Karpas-422 (cell line): ENCODE results near the gene HRC. TPM values are rescaled to one million over a fixed set of nuclear protein-coding genes. Genes with fewer than 3 reads are reported as not detected.
A peak's percentile ranks its signal among the peaks of the same experiment; 100 is the strongest.
"Not testable (repeated sequence)": the region's sequence is repeated elsewhere in the genome, so short reads cannot be mapped to it uniquely, and the experiment has no call there.

Experiments used
- DNase-seq: peaks from one replicate; pipeline ENCODE4 v3.0.0-alpha.2; 2015
- H2AFZ ChIP-seq: fragments of 200-600 bp; sonication (generic); 2 replicates; pipeline ENCODE4 v1.6.1; 2014; ENCODE audit warnings: antibody characterized with exemption, low read length, mixed read lengths
- H3K27ac ChIP-seq: fragments of 200-600 bp; sonication (generic); 2 replicates; pipeline ENCODE4 v1.5.1; 2014; ENCODE audit warnings: mild to moderate bottlenecking, low read length, moderate library complexity
- H3K27me3 ChIP-seq: fragments of 200-600 bp; sonication (generic); 2 replicates; pipeline ENCODE4 v1.6.1; 2014; ENCODE audit warnings: low read length, mixed read lengths
- H3K36me3 ChIP-seq: fragments of 200-600 bp; sonication (generic); 2 replicates; pipeline ENCODE4 v1.6.1; 2014; ENCODE audit warnings: low read length, mixed read lengths; ENCODE audit not compliant: insufficient read depth
- H3K4me1 ChIP-seq: fragments of 200-600 bp; sonication (generic); 2 replicates; pipeline ENCODE4 v1.6.1; 2014; ENCODE audit warnings: mild to moderate bottlenecking, low read length, mixed read lengths
- H3K4me2 ChIP-seq: fragments of 200-600 bp; sonication (generic); 2 replicates; pipeline ENCODE4 v1.6.1; 2014; ENCODE audit warnings: low read length, low read depth, mild to moderate bottlenecking; ENCODE audit not compliant: poor library complexity, severe bottlenecking
- H3K4me3 ChIP-seq: fragments of 200-600 bp; sonication (generic); 2 replicates; pipeline ENCODE4 v1.5.1; 2014; ENCODE audit warnings: mild to moderate bottlenecking, antibody characterized with exemption, low read length, mixed read lengths
- H3K79me2 ChIP-seq: fragments of 200-600 bp; sonication (generic); 2 replicates; pipeline ENCODE4 v1.6.1; 2014; ENCODE audit warnings: mild to moderate bottlenecking, low read length, mixed read lengths
- H3K9ac ChIP-seq: fragments of 200-600 bp; sonication (generic); 2 replicates; pipeline ENCODE4 v1.6.0; 2014; ENCODE audit warnings: low read length
- H3K9me2 ChIP-seq: fragments of 200-600 bp; sonication (generic), shearing (Covaris generic); replicated peaks from 2 replicates; pipeline ENCODE4 v1.6.0; 2014; ENCODE audit warnings: mild to moderate bottlenecking, low read length, moderate library complexity; ENCODE audit not compliant: insufficient read depth
- H3K9me3 ChIP-seq: fragments of 300-700, 200-600 bp; sonication (generic); 2 replicates; pipeline ENCODE4 v1.6.1; 2014; ENCODE audit warnings: low read length, mixed read lengths
- H4K20me1 ChIP-seq: fragments of 200-600 bp; sonication (generic); 2 replicates; pipeline ENCODE4 v1.6.1; 2014; ENCODE audit warnings: mild to moderate bottlenecking, antibody characterized with exemption, low read length, low read depth; ENCODE audit not compliant: insufficient read depth
- total RNA-seq: library from RNA; depleted of rRNA; stranded (reverse); fragments of >200 nt; shearing (Covaris generic); gene quantifications from 2 replicates; pipeline ENCODE4 v1.2.3, GENCODE V29; 2014; ENCODE audit warnings: low replicate concordance

Gene HRC
- total RNA-seq, 1 experiment from 2014 or later: not detected

GRCh38 chr19:49148784-49149651 lies 6.2 kb downstream of the HRC start:
- no peak overlapping the region for H2AFZ ChIP-seq
- DNase-seq: peak; percentile 89
- H3K4me3 ChIP-seq: no peak overlapping the region
- no peaks in the 10 kb centered on the region for H3K27me3 ChIP-seq
- H3K27ac ChIP-seq: no peak overlapping the region
- no peak overlapping the region for H3K4me2 ChIP-seq
- H4K20me1 ChIP-seq: no peaks in the 10 kb centered on the region
- H3K36me3 ChIP-seq: no peaks in the 10 kb centered on the region
- peaks cover 23% of the 10 kb centered on the region for H3K4me1 ChIP-seq
- no peaks in the 10 kb centered on the region for H3K79me2 ChIP-seq
- no peaks in the 10 kb centered on the region for H3K9me3 ChIP-seq
- no peak overlapping the region for H3K9ac ChIP-seq
- no peaks in the 10 kb centered on the region for H3K9me2 ChIP-seq

DNA sequence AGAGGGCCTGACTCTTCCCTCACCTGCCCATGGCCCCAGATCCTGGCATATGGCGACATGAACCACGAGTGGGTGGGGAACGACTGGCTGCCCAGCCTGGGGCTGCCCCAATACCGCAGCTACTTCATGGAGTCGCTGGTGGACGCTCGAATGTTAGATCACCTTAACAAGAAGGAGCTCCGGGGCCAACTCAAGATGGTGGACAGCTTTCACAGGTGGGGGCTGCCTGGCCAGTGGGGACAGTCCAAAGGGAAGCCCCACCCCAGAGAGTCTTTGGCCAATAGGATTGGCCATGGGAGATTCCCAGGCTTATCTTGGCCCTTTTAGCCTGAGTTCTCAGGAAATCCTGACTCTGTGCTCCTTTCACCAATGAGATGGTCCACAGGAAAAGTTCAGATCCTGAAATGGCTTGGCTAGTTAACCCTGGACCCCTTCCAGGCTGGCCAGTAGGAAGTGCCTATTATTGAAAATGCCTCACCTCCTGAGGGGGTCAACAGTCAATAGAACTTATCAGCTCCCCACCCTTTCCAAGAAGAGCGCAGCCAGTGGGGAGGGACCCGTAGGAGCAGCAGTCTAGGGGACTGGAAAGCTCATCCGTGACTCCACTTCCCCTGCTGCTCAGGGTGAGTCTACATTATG lies 7.0 kb downstream of the HRC start:
- no peaks in the 10 kb centered on the region for H3K27me3 ChIP-seq
- no peak overlapping the region for H3K4me3 ChIP-seq
- H3K9ac ChIP-seq: no peak overlapping the region

DNA sequence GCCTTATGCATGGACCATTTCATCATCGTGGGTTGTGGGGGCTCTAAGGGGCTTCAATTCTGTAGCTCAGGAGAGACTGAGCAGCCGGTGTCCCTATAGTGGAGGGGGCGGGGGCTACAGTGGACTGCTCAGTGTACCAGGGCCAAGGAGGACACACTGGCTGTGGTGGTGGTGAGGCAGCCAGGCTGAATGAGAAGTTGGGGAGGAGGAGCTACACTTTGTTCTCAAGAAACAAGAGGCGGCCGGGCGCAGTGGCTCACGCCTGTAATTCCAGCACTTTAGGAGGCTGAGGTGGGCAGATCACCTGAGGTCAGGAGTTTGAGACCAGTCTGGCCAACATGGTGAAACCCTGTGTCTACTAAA lies 8.8 kb downstream of the HRC start:
- H3K9ac ChIP-seq: peak overlapping the region; percentile 50
- H3K9me3 ChIP-seq, H3K9me2 ChIP-seq, H3K36me3 ChIP-seq, DNase-seq, H3K27ac ChIP-seq, H4K20me1 ChIP-seq, H3K27me3 ChIP-seq, H3K79me2 ChIP-seq: not testable (repeated sequence)
- H3K4me3 ChIP-seq: peak overlapping the region; percentile 62; the same call in 1 of the 2 replicates
- H2AFZ ChIP-seq: peak overlapping the region; percentile 84; the same call in 1 of the 2 replicates
- H3K4me2 ChIP-seq: peak overlapping the region; percentile 61
- peaks cover 30% of the 10 kb centered on the region for H3K4me1 ChIP-seq

More for the DNA sequence above, 7.0 kb downstream of the HRC start:
- DNase-seq: no peak
- H3K27ac ChIP-seq: no peak overlapping the region
- no peaks in the 10 kb centered on the region for H4K20me1 ChIP-seq
- H3K79me2 ChIP-seq: no peaks in the 10 kb centered on the region
- peaks cover 24% of the 10 kb centered on the region for H3K4me1 ChIP-seq
- no peaks in the 10 kb centered on the region for H3K36me3 ChIP-seq
- H2AFZ ChIP-seq: no peak overlapping the region
- H3K4me2 ChIP-seq: no peak overlapping the region
- no peaks in the 10 kb centered on the region for H3K9me3 ChIP-seq
- H3K9me2 ChIP-seq: no peaks in the 10 kb centered on the region

GRCh38 chr19:49145573-49146407 lies 9.4 kb downstream of the HRC start:
- peaks cover 30% of the 10 kb centered on the region for H3K4me1 ChIP-seq
- H3K79me2 ChIP-seq: no peaks in the 10 kb centered on the region
- no peaks in the 10 kb centered on the region for H3K9me3 ChIP-seq
- H3K9me2 ChIP-seq: no peaks in the 10 kb centered on the region
- no peak overlapping the region for H3K27ac ChIP-seq
- H4K20me1 ChIP-seq: no peaks in the 10 kb centered on the region
- peak overlapping the region; percentile 61 for H3K4me2 ChIP-seq
- peak overlapping the region; percentile 62; the same call in 1 of the 2 replicates for H3K4me3 ChIP-seq
- H3K9ac ChIP-seq: peak overlapping the region; percentile 50
- DNase-seq: peak; percentile 97
- H2AFZ ChIP-seq: peak overlapping the region; percentile 84; the same call in 1 of the 2 replicates
- no peaks in the 10 kb centered on the region for H3K36me3 ChIP-seq
- H3K27me3 ChIP-seq: no peaks in the 10 kb centered on the region

GRCh38 chr19:49142866-49143335 lies 12.3 kb downstream of the HRC start:
- Histone ChIP-seq H4K20me1 (no peaks in the 10 kb centered on the region), H3K79me2 (no peaks in the 10 kb centered on the region), H3K9me2 (no peaks in the 10 kb centered on the region), H3K9me3 (no peaks in the 10 kb centered on the region), H3K36me3 (no peaks in the 10 kb centered on the region), H3K4me1 (peaks cover 19% of the 10 kb centered on the region), H2AFZ (peak overlapping the region; percentile 72), H3K27me3 (no peaks in the 10 kb centered on the region), H3K4me2 (peak overlapping the region; percentile 66), H3K9ac (peak overlapping the region; percentile 61), H3K4me3 (peak overlapping the region; percentile 55; the same call in 1 of the 2 replicates), H3K27ac (no peak overlapping the region)
- DNase-seq: peak; percentile 96

- Histone ChIP-seq H4K20me1 (no peaks in the 10 kb centered on the region), H3K27ac (no peak overlapping the region), H3K4me3 (no peak overlapping the region), H2AFZ (no peak overlapping the region), H3K4me1 (peaks cover 18% of the 10 kb centered on the region), H3K36me3 (no peaks in the 10 kb centered on the region), H3K4me2 (no peak overlapping the region), H3K9ac (no peak overlapping the region), H3K79me2 (no peaks in the 10 kb centered on the region), H3K9me3 (no peaks in the 10 kb centered on the region), H3K9me2 (no peaks in the 10 kb centered on the region), H3K27me3 (no peaks in the 10 kb centered on the region)
- no peak for DNase-seq
These were observed 13.8 kb downstream of the HRC start for GRCh38 chr19:49141352-49141751.

DNA sequence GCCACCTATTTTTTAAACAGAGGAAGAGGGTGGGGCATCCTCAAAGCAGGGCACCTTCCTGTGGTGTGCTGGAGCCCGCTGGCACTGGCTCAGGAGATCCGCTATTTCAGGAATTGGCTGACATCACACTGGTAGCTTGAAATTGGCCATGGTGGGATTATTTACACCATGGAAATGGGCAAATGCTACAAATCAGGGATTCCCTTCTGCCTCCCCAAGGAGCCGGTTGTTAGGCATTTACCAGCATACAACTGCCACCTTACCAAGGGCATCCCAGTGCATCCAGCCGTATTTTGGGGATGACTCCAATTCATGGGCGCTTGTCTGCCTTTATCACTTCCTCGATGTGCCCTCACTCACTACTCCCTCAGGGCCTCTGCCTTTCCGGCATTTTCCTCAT lies 14.2 kb downstream of the HRC start:
- H3K27ac ChIP-seq: no peak overlapping the region
- DNase-seq: no peak
- H3K9me3 ChIP-seq: no peaks in the 10 kb centered on the region
- H3K36me3 ChIP-seq: no peaks in the 10 kb centered on the region
- H3K4me1 ChIP-seq: peaks cover 14% of the 10 kb centered on the region
- no peak overlapping the region for H3K4me3 ChIP-seq
- H3K9me2 ChIP-seq: no peaks in the 10 kb centered on the region
- no peaks in the 10 kb centered on the region for H4K20me1 ChIP-seq
- H3K9ac ChIP-seq: no peak overlapping the region
- no peak overlapping the region for H3K4me2 ChIP-seq
- H2AFZ ChIP-seq: no peak overlapping the region
- H3K79me2 ChIP-seq: no peaks in the 10 kb centered on the region
- H3K27me3 ChIP-seq: no peaks in the 10 kb centered on the region

DNA sequence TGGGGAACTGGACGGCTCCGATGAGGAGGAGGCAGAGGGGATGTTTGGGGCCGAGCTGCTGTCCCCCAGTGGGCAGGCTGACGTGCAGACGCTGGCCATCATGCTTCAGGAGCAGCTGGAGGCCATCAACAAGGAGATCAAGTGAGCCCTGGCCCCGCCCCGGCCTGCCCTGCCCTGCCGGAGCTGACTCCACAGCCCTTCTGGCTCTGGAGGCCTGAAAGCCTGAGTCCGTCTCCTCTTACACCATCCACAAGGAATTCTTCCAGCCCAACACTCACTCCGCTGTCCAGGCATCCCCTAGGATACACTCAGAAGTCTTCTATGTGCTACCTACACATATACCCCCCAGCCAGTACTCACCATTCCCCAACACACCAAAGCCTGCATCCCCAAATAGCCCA lies 18.4 kb downstream of the HRC start:
- H3K36me3 ChIP-seq: no peaks in the 10 kb centered on the region
- H3K4me2 ChIP-seq: no peak overlapping the region
- no peak overlapping the region for H3K4me3 ChIP-seq
- no peaks in the 10 kb centered on the region for H3K9me2 ChIP-seq
- no peaks in the 10 kb centered on the region for H3K4me1 ChIP-seq
- H3K9ac ChIP-seq: no peak overlapping the region
- H3K27ac ChIP-seq: no peak overlapping the region
- no peak for DNase-seq
- H3K27me3 ChIP-seq: no peaks in the 10 kb centered on the region
- H4K20me1 ChIP-seq: no peaks in the 10 kb centered on the region
- no peaks in the 10 kb centered on the region for H3K9me3 ChIP-seq
- no peak overlapping the region for H2AFZ ChIP-seq
- no peaks in the 10 kb centered on the region for H3K79me2 ChIP-seq
